HEK293T (cell line): ENCODE measurements around the gene DNMT1.

Source experiments
- BHLHE40 ChIP-seq: fragments of 450-650 bp; IDR thresholded peaks from 2 replicates; pipeline ENCODE4 v1.6.1; 2016; ENCODE audit warnings: mild to moderate bottlenecking, moderate library complexity, borderline replicate concordance
- SP1 ChIP-seq: fragments of 450-650 bp; IDR thresholded peaks from 2 replicates; pipeline ENCODE4 v1.6.1; 2017
- TARDBP ChIP-seq: fragments of 450-650 bp; IDR thresholded peaks from 2 replicates; pipeline ENCODE4 v1.6.1; 2016
- ZNF384 ChIP-seq: fragments of 450-650 bp; IDR thresholded peaks from 2 replicates; pipeline ENCODE4 v1.6.1; 2016

DNA sequence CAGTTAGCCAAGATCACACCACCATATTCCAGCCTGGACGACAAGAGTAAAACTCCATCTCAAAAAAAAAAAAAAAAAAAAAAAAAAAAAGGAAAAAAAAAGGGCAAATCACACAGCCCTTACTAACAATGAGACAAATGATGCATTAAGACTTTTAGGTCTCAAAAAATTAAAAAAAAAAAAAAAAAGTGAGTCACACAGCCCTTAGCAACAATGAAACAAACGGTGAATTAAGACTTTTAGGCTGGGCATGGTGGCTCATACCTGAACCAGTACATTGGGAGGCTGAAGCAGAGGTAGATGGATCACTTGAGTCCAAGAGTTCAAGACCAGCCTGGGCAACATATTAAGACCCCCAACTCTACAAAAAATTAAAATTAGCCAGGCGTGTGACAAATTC lies 42.7 kb downstream of the DNMT1 start:
- no peak for TF ChIP-seq BHLHE40
- no peak for TF ChIP-seq ZNF384
- TF ChIP-seq SP1 = no peak
- no peak for TF ChIP-seq TARDBP
